Right renal cortex interstitium (tissue), 3 donors: ENCODE data around the gene BBS12. TPM values are rescaled to one million over a fixed set of nuclear protein-coding genes. Genes with fewer than 3 reads are reported as not detected.

Source experiments
- DNase-seq, 3 donors: peaks; one replicate each; pipeline ENCODE4 v3.0.0-alpha.2; 2013; ENCODE audit warnings: low read depth in 3 of 3, low spot score in 2 of 3
- polyA plus RNA-seq, 3 donors: library from polyadenylated mRNA; unstranded; fragments of 120-200 nt; gene quantifications; one replicate each; pipeline ENCODE4 v1.2.1, GENCODE V29; 2013; ENCODE audit not compliant: insufficient read length in 3 of 3

BBS12 gene
- polyA plus RNA-seq, 3 donors = 14.8 to 16.2 (median 15.1) TPM

DNA sequence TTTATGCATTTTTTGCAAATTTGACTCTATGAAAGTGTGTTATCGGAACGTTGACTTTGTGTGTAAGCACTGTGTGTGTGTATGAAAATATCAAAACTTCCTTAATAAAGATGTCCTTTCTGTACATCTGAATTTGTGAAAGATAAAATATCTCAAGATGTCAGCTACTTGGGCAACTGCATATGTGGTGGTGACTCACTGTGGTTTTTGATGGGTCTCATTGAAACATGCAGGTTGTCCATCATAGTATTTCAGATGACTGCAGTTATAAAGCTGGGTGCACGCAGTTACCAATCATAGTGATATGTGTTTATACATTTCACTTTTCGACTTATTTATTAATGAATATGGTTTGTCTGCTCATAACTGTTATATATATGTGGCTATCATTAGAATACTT is 19.7 kb upstream of the BBS12 start:
- no peak for DNase-seq

DNA sequence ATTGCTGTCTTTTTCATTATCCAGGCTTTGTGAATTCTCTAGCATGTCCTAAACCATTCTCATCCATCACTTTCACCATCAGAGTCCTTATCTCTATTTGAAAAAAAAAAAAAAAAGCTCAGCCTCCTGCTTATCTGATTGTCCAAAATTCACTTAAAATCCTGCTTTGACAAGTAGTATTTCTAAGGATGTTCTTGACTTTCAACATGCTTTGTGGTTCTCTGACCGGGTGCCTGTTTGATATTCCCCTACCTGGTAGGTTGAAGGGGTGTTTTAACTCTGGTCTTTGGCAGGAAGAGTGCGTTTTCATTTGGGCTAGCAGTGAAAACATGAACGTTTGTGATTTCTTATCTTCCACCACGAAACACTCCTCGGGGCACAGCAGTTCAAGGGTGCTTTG is 17.3 kb upstream of the BBS12 start:
- DNase-seq = no peak

DNA sequence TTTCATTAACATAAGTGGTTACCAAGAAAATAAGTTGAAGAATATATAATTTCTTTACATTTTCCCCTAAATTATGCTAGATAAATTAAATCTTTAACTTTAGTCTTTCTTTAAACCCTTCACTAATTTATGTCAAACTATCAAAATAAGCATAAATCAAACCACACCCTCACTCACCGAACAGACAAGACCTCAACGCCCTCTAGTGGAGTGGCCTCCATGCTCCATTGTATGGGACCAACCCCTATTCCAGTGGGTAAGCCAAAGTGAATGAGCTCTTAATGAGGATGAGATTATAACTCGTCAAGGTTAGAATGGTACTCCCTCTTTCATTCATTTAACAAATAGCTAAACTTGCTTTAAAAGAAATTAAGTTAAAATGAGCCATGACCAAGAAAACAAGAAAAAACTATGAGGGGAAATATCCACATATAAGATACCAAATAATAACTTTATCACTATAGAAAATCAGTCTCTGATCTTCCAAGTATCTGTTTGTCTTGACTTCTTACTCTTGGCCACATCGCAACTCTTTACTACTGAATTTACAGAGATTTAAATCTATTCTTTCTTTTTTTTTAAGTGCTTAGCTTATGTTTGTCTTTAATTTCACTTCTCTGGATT is 15.6 kb upstream of the BBS12 start:
- DNase-seq = no peak

DNA sequence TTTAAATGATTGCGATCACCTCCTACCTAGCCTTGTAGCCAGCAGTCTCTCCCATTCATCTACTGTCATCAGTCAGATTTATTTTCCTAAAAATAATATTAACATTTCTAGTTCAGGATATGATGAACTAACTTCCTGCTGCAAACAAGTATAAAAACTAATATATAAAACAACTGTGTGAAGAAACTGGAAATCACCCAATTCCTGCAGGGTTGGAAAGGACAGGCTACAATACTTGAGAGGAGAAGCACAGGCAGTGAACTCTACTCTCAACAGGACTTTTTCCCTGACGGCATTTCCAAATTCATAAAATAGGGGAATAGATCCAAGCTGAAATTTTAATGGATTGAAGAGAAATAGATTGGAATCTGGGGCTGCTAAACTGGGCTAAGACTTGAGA is 14.2 kb upstream of the BBS12 start:
- DNase-seq = no peak

DNA sequence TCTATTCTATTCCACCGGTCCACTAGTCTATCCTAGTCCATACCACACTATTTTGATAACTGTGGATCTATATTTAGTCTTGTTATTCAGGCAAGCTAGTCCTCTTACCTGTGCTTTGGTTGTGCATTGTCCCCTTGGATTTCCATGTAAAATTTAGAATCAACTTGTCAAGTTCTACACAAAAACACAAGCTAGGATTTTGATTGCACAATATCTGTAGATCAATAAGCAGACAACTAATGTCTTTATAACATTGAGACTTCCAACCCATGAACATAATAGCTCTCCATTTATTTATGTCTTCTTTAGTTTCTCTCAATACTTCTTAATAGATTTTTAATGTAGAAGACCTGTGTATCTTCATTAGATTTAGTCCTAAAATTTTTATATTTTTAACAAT is 10.2 kb upstream of the BBS12 start:
- DNase-seq = no peak

DNA sequence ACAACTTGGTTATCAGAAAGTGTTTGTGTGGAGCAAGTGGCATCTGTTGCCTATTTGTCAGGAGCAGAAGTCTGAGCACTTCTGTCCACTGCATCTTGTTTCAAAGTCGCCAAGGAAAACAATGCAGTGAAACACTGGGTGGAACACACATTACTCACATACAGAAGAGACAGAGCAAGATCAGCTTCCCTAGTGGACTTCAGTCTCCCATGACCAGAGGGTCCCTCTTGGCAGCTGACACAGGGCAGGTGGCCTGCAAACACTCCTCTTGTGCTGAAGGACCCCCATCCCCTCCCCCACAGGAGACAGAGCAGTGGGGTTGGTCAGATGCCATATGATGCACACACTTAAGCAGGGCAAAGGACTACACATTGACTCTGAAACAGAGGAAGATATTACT is 3.6 kb upstream of the BBS12 start:
- no peak for DNase-seq

DNA sequence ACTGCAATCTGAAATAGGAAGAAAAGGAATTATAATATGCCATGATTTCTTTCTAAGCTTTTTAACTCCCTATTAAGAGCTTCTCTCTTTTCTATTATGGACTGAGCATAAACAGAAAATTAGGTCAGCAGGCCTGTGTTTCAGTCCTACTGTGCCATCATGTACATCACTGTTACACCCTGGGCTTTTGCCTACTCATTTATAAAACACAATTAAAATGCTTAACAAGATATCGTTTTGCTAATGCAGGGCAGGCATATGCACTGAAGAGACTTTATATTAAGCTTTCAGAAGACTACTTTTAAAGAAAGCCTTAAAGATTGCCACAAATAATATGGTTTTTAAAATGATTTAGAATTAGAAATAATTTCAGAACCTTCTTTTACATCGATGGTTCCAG is 828 bp upstream of the BBS12 start:
- DNase-seq = no peak

DNA sequence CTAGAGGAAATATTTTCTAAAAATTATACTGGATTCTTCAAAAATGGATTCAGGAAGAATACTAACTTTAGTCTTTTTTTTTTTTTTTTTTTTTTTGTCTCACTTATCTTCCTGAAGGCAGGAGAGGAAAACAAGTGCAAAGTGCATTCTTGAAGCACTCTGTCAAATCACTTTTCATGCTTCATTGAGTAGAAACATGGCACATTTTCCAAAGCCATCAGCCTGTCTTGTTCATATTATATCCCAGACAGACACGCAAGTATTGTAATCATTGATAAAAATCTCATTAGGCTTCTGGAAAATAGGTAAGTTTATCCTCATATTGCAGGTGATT is 1.2 kb downstream of the BBS12 start:
- DNase-seq = no peak

DNA sequence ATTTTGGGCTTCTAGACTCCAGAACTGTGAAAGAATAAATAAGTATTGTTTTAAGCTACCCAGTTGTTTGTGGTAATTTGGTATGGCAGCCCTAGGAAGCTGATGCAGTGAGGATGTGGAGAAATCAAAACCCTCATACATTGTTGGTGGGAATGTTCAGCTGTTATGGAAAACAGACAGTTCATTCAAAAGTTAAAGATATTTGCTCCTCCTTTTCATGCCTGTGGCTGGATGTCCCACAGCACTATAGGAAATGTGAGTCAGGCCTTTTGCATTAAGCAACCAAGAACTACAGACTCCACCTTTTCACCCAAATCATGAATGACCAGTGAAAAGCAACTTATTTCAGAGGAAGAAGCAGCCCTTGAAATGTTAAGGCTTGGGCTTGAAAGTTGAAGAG is 6.7 kb downstream of the BBS12 start:
- no peak for DNase-seq

DNA sequence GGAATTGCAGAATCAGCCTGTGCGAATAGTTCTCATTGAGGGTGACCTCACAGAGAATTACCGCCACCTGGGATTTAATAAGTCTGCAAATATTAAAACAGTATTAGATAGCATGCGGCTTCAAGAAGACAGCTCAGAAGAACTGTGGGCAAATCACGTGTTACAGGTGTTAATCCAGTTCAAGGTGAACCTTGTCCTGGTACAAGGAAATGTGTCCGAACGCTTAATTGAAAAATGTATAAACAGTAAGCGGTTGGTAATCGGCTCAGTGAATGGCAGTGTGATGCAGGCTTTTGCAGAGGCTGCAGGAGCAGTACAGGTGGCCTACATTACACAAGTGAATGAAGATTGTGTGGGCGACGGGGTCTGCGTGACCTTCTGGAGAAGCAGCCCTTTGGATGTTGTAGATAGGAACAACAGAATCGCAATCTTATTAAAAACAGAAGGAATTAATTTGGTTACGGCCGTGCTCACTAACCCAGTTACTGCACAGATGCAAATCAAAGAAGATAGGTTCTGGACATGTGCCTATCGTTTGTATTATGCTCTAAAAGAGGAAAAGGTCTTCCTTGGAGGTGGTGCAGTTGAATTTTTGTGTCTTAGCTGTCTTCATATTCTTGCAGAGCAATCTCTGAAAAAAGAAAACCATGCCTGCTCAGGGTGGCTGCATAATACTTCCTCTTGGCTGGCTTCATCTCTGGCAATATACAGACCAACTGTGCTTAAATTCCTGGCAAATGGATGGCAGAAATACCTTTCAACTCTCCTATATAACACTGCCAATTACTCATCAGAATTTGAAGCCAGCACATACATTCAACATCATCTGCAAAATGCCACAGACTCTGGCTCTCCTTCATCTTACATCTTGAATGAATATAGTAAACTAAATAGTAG is 10.7 kb downstream of the BBS12 start:
- no peak for DNase-seq

DNA sequence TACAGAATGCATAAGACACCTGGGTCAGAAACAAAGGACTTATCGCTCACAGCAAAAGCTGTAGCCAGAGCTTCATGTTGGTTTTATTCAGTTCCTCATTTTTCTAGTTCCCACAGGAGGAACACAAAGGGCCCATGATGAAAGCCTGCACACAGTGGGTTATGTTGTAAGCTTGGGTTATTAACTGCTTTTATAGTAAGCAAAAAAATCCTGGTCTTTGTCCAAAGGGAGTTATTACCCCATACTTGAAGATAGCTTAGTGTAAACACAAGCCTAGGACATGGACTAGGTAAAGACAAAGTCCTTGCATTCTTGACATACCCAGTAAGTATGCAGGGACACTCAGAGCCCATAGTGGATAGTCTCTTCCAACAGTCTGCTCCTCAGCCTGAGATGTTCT is 11.7 kb downstream of the BBS12 start:
- DNase-seq = no peak

DNA sequence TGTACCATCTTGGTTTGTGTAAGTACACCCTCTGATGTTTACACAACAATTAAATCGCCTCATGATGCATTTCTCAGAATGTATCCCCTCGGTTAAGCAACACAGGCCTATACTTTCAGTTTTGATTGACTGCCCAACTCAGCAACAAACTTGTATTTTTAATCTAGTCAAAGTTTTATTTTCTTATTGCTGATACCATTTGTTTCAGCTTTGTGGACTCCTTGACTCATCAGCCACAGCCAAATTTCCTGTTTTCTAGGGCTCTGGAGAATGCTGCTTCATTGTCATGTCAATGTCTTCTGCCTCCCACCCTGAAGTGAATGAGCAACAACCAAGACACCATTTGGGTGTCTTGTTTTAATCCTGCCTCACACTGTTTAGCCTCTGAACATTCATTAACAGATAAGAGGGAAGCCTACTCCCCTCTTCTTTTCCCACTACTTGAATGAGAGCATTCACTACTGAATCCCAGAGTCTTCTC is 14.0 kb downstream of the BBS12 start:
- no peak for DNase-seq

DNA sequence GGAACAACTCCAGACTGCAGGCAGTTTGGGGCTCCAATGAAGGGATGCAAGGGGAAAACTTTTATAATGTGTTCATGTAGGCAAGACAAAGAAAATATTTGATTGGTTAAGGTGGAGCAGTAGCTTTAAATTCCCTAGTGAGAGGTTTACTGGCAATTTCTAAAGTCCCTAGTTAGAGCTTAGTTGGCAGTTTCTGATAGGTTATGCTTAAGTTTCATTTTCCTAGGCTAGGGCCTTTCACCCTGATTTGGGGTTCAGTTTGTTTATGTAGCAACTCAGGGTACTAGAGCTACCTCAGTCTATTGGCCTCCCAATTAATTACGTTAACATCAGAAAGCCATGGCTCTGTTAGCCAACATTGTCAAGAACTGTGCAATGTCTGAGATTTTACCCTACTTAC is 14.6 kb downstream of the BBS12 start:
- no peak for DNase-seq

DNA sequence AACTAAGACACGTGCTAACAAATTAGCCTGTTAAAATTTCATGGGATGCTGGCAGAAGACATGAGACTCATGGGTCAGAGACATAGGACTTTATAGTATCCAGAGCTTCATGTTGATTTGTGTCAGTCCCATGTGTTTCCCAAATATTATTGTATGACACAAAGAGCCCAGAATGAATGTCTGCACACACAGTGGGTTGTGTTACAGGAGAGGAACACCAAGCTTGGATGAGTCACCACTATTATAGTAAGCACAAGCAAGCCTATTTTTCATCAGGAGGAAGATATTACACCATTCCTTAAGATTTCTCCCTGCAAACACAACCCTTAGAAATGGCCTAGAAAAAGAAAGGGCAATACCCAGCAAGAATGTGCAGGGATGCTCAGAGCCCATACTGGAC is 15.4 kb downstream of the BBS12 start:
- no peak for DNase-seq

DNA sequence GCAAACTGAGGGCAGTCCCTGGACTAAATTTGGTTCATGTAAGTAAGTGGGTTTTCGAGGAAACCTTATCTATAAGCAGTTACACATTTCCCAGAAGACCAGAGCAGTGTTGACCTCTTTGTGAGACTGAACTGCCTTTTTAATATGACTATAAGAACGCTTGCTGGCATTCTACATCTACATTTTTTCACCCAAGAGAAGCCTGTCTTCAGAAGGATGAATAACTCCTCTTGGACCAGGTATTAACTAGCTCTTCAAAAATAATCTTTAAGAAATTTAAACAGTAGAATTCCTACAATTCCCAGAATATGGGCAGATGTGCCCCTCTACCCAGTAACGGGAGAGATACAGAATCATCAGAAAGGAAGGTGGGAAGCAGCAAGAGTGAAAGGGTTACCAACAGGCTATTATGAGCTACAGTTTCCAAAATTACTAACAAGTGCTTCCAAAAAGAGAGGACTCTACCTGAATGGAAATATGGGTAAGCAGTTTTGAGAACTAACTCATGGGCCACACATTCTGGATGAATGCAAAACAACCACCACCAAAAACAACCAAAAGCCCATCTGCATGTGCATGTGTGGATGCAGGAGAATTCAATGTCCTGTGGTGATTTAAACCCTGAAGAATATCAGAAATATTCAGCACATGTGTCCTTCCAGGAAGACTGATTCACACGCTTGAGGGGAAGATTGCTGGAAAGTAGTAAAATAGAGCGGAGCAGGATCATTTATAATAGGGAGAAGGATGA is 17.4 kb downstream of the BBS12 start:
- no peak for DNase-seq

DNA sequence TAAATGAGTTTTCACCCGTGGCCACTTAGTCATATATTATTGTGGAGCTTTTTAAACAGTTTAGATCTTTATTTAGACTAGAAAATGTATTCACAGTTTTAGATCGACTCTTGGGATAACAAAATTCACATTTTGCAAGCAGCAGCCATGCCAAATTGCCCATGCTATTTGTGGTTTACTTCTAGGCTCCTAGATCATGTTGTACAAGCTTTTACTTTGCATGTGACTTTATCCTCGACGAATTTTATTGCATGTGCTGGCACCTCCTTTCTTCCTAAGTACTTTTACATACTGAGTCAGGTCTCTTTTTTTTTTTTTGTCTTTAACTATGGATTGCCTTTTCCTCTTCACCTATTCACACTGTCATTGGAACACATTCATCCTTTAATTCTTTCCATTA is 23.2 kb downstream of the BBS12 start:
- no peak for DNase-seq

DNA sequence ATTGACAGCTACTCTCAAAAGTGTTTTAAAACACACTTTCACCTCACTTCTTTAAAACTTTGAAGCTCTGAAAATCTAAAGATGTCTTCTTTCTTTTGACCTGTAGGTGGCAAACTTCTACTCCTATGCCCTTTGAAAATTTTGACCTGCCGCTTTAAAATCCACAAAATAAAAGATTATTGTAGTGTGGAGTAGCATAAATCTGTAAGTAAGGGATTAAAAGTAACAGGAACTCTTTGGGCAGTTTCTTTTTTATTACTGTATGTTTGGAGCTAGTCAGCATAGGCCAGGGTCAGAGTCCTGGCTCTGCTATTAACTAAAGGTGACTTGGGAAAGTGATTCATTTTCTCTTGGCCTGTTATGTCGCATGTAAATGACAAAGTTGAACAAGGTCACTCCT is 25.5 kb downstream of the BBS12 start:
- peak in 1 of 3 donors; percentile 18 for DNase-seq

DNA sequence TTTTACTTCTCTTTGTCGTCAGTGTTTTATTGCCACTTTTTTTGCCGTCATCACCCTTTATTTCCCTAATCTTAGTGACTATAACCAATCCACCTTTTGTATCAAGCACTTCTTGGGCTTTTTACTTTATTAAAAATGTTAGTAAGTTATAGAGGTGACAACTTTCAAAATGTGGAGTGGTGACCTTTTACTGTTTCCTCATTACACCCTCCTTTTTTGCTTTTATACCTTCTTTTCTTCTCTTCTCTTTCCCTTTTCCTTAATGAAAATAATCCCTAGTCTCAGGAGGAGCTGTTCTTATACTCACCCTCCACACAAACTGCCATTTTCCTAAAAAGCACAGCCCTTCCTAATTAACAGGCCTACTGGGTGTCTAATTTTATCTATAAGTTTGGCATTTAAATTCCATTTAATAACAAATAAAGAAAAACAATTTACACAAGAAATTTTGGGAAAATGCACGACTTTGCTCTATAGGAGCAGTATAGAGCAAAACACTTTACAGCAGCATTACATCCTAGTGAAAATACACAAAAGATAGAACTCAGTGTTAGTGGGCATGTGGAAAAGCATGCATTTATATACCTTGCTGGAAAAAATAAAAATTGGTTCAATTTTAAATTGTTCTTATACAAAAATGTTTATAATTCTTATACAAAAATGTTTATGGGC is 27.3 kb downstream of the BBS12 start:
- no peak for DNase-seq

DNA sequence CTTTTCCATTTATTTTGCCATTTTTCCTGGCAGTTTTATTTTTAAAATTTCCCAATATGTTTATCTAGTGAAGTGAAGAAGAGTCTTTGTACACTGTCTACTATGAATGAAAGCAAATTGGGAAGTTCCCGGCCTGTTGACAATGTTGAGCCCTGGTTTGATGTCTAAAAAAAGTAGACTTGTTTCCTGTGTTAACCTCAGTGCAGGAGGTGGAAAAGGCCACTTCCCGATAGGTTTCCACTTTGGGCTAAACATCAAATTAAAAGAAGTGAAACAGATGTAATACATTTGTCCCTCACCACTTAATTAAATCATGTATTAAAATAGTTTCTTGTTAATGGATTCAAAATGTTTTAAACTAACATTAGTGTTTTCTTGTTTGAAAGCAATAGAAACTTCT is 30.0 kb downstream of the BBS12 start:
- DNase-seq = no peak

DNA sequence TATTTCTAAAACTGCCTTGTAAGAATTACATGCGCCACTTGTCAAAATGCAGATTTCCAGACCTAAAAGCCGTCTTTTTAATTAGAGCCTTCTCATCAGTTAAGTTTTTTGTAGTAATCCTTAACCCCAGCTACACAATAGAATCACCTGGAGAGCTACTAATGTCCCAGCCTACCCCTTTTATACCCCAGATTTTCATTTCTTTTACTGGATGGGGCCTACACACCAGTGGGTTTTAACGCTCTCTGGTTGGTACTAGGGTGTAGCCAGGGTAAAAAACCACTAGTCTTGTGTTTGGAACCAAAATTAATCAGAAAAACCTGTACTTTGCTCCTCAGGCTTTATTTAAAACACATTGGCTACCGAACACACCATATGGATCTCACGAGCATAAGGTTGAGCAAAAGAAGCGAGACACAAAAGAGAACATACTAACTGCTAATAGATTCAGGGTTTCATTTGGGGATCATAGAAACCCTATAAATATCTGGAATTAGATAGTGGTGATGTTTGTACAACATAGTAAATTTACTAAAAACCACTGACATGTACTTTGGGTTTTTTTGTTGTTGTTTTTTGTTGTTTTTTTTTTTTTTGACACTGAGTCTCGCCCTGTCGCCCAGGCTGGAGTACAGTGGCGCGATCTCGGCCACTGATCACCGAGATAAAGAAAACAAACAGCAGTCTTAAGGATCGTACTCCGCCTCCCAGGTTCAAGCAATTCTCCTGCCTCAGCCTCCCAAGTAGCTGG is 30.6 kb downstream of the BBS12 start:
- DNase-seq = no peak
